Stimulated activated CD8-positive, alpha-beta memory T cell treated with anti-CD3 and anti-CD28 coated beads, Interleukin-15, amount 100 ng/mL, for 24 hours (primary cell): Measurements from ENCODE around the gene RFFL.
"Not testable (repeated sequence)": the region's sequence is repeated elsewhere in the genome, so short reads cannot be mapped to it uniquely, and the experiment has no call there.

Experiments used
- DNase-seq: peaks from one replicate; pipeline ENCODE4 v3.0.0-alpha.2; 2020; ENCODE audit warnings: low read depth

The RFFL gene

GRCh38 chr17:35063514-35064223 is at the start of gene RFFL:
TSS of gene RFFL (minus strand) at chr17:35063707. CDS start at chr17:35026553, 37,154 bp downstream.
- DNase-seq = peak; percentile 37

GRCh38 chr17:35110791-35111190 is 47.3 kb upstream of the RFFL start:
- DNase-seq = not testable (repeated sequence)

GRCh38 chr17:35104844-35105450 is 41.4 kb upstream of the RFFL start:
- no peak for DNase-seq

- DNase-seq = no peak
Measured at GRCh38 chr17:35103271-35103670, 39.8 kb upstream of the RFFL start.

- no peak for DNase-seq
Measured at GRCh38 chr17:35101725-35102124, 38.2 kb upstream of the RFFL start.

GRCh38 chr17:35101036-35101435 is 37.5 kb upstream of the RFFL start:
- DNase-seq = no peak

GRCh38 chr17:35099908-35100307 is 36.4 kb upstream of the RFFL start:
- no peak for DNase-seq

GRCh38 chr17:35097776-35098175 is 34.3 kb upstream of the RFFL start:
- DNase-seq = no peak

- no peak for DNase-seq
Measured at GRCh38 chr17:35095741-35096140, 32.2 kb upstream of the RFFL start.

GRCh38 chr17:35094902-35095301 is 31.4 kb upstream of the RFFL start:
- no peak for DNase-seq

GRCh38 chr17:35090707-35091106 is 27.2 kb upstream of the RFFL start:
- not testable (repeated sequence) for DNase-seq

GRCh38 chr17:35089586-35090296 is 26.2 kb upstream of the RFFL start:
- DNase-seq = no peak

GRCh38 chr17:35088881-35089585 is 25.5 kb upstream of the RFFL start:
- DNase-seq = peak; percentile 92

- peak; percentile 21 for DNase-seq
Measured at GRCh38 chr17:35088356-35088880, 24.9 kb upstream of the RFFL start.

GRCh38 chr17:35087731-35088355 is 24.3 kb upstream of the RFFL start:
- DNase-seq = no peak

GRCh38 chr17:35086931-35087573 is 23.5 kb upstream of the RFFL start:
- DNase-seq = no peak

- no peak for DNase-seq
Measured at GRCh38 chr17:35086164-35086563, 22.7 kb upstream of the RFFL start.

GRCh38 chr17:35084987-35085386 is 21.5 kb upstream of the RFFL start:
- no peak for DNase-seq

GRCh38 chr17:35083071-35083470 is 19.6 kb upstream of the RFFL start:
- no peak for DNase-seq

- DNase-seq = no peak
Measured at GRCh38 chr17:35082073-35082657, 18.7 kb upstream of the RFFL start.

GRCh38 chr17:35081638-35082037 is 18.1 kb upstream of the RFFL start:
- no peak for DNase-seq
